Activated T-cell treated with anti-CD3 and anti-CD28 coated beads, Interleukin-2, amount 50 U/mL, for 72 hours (primary cell): ENCODE measurements around the gene NHEJ1. TPM values are rescaled to one million over a fixed set of nuclear protein-coding genes. Genes with fewer than 3 reads are reported as not detected.
"Not testable (repeated sequence)": the region's sequence is repeated elsewhere in the genome, so short reads cannot be mapped to it uniquely, and the experiment has no call there.

Source experiments
- ATAC-seq, 2 donors: fragments of 150-1000 bp; cut with Tn5 transposase; replicated peaks in 1 of 2; 2 replicates each; pipeline ENCODE4 v1.10.0; 2021; ENCODE audit warnings: moderate library complexity in 2 of 2, mild to moderate bottlenecking in 1 of 2
- DNase-seq, 2 donors: peaks; one replicate each; pipeline ENCODE4 v3.0.0; 2021 to 2022; ENCODE audit warnings: mixed read lengths in 1 of 2
- H3K27ac Mint-ChIP-seq: one replicate; pipeline ENCODE4 v1.8.0; 2022; ENCODE audit warnings: mild to moderate bottlenecking, moderate library complexity, mixed read lengths
- H3K27me3 Mint-ChIP-seq: one replicate; pipeline ENCODE4 v1.8.0; 2022; ENCODE audit warnings: low read depth, mixed read lengths
- H3K36me3 Mint-ChIP-seq, 2 donors: one replicate each; pipeline ENCODE4 v1.8.0; 2022; ENCODE audit warnings: mixed read lengths in 2 of 2, mild to moderate bottlenecking in 1 of 2; ENCODE audit not compliant: insufficient read depth in 2 of 2
- H3K4me1 Mint-ChIP-seq: one replicate; pipeline ENCODE4 v1.8.0; 2022; ENCODE audit warnings: low read depth, mixed read lengths
- H3K4me3 Mint-ChIP-seq, 2 donors: one replicate each; pipeline ENCODE4 v1.8.0; 2022; ENCODE audit warnings: mild to moderate bottlenecking in 2 of 2, mixed read lengths in 2 of 2, moderate library complexity in 2 of 2
- H3K9me3 Mint-ChIP-seq, 2 donors: one replicate each; pipeline ENCODE4 v1.8.0; 2022; ENCODE audit warnings: mixed read lengths in 2 of 2
- total RNA-seq, 2 donors: library from RNA; stranded (reverse); gene quantifications; one replicate each; pipeline ENCODE4 v1.2.3, GENCODE V29; 2022

NHEJ1 gene
- total RNA-seq, result 10 to 100 TPM; 19.8 to 21.1 TPM

- peaks cover 19% of the 10 kb centered on the region for H3K4me1 Mint-ChIP-seq
- DNase-seq, result peak; percentile 95 to 96
- H3K36me3 Mint-ChIP-seq, result peaks cover 4% of the 10 kb centered on the region in 2 donors
- H3K27me3 Mint-ChIP-seq, result no peaks in the 10 kb centered on the region
- peak within 1 kb of the TSS; percentile 85 to 87 for H3K4me3 Mint-ChIP-seq
- peak; percentile 87 to 88 for ATAC-seq
- peak within 1 kb of the TSS; percentile 90 for H3K27ac Mint-ChIP-seq
- no peaks in the 10 kb centered on the region for H3K9me3 Mint-ChIP-seq
These were observed at the start of gene NHEJ1 for GRCh38 chr2:219160186-219161017. NHEJ1 (minus strand) TSS chr2:219160815; CDS start chr2:219158362, 2,453 bp downstream.

- H3K4me1 Mint-ChIP-seq, result peaks cover 52% of the 10 kb centered on the region
- H3K9me3 Mint-ChIP-seq, result peaks cover 0 to under 1% of the 10 kb centered on the region in 2 donors
- peaks cover 3 to 4% of the 10 kb centered on the region in 2 donors for H3K36me3 Mint-ChIP-seq
- H3K27ac Mint-ChIP-seq, result peak overlapping the region; percentile 74
- no peaks in the 10 kb centered on the region for H3K27me3 Mint-ChIP-seq
- H3K4me3 Mint-ChIP-seq, result no peak overlapping the region
- no peak for DNase-seq
- ATAC-seq, result no peak
These were observed 48.9 kb upstream of the NHEJ1 start for GRCh38 chr2:219209236-219210195.

- peaks cover 0 to 3% of the 10 kb centered on the region in 2 donors for H3K9me3 Mint-ChIP-seq
- no peak for ATAC-seq
- H3K27ac Mint-ChIP-seq, result peak overlapping the region; percentile 9
- peaks cover 1 to 7% of the 10 kb centered on the region in 2 donors for H3K36me3 Mint-ChIP-seq
- DNase-seq, result no peak
- peak overlapping the region; percentile 79 to 83 for H3K4me3 Mint-ChIP-seq
- H3K27me3 Mint-ChIP-seq, result no peaks in the 10 kb centered on the region
- H3K4me1 Mint-ChIP-seq, result peaks cover 52% of the 10 kb centered on the region
These were observed 47.5 kb upstream of the NHEJ1 start for GRCh38 chr2:219207884-219208740.

- Mint-ChIP-seq H3K9me3 (peaks cover 0 to 3% of the 10 kb centered on the region in 2 donors), H3K27me3 (no peaks in the 10 kb centered on the region), H3K27ac (peak overlapping the region; percentile 54), H3K4me3 (peak overlapping the region; percentile 79 to 83), H3K36me3 (peaks cover 1 to 7% of the 10 kb centered on the region in 2 donors), H3K4me1 (peaks cover 50% of the 10 kb centered on the region)
- ATAC-seq (no peak), DNase-seq (no peak)
These were observed 46.7 kb upstream of the NHEJ1 start for GRCh38 chr2:219207134-219207883.

- Mint-ChIP-seq H3K9me3 (peaks cover 0 to 3% of the 10 kb centered on the region in 2 donors), H3K27ac (peak within 1 kb of the TSS; percentile 69), H3K27me3 (no peaks in the 10 kb centered on the region), H3K4me3 (peak within 1 kb of the TSS; percentile 79 to 83), H3K4me1 (peaks cover 42% of the 10 kb centered on the region), H3K36me3 (peaks cover 1 to 7% of the 10 kb centered on the region in 2 donors)
- peak; percentile 97 for ATAC-seq
- DNase-seq, result peak; percentile 96 to 98
These were observed 45.9 kb upstream of the NHEJ1 start, which contains the start of gene ZFAND2B for GRCh38 chr2:219206328-219207133. ZFAND2B (plus strand) TSS chr2:219206782; CDS start chr2:219206988, 206 bp downstream.

GRCh38 chr2:219205981-219206327 lies 45.3 kb upstream of the NHEJ1 start:
- ATAC-seq (no peak), DNase-seq (no peak)
- Mint-ChIP-seq H3K9me3 (peaks cover 0 to 3% of the 10 kb centered on the region in 2 donors), H3K36me3 (peaks cover 1 to 7% of the 10 kb centered on the region in 2 donors), H3K27me3 (no peaks in the 10 kb centered on the region), H3K4me1 (peaks cover 36% of the 10 kb centered on the region), H3K4me3 (peak overlapping the region; percentile 79 to 83), H3K27ac (peak overlapping the region; percentile 69)

- Mint-ChIP-seq H3K9me3 (peaks cover 0 to 3% of the 10 kb centered on the region in 2 donors), H3K27me3 (no peaks in the 10 kb centered on the region), H3K4me1 (peaks cover 35% of the 10 kb centered on the region), H3K36me3 (peaks cover 1 to 6% of the 10 kb centered on the region in 2 donors), H3K27ac (no peak overlapping the region), H3K4me3 (peak overlapping the region; percentile 16 to 79)
- DNase-seq (no peak), ATAC-seq (no peak)
These were observed 44.5 kb upstream of the NHEJ1 start for GRCh38 chr2:219205165-219205538.

- no peak for ATAC-seq
- Mint-ChIP-seq H3K9me3 (peaks cover 0 to 3% of the 10 kb centered on the region in 2 donors), H3K4me3 (no peak overlapping the region), H3K4me1 (peaks cover 32% of the 10 kb centered on the region), H3K27me3 (no peaks in the 10 kb centered on the region), H3K27ac (no peak overlapping the region), H3K36me3 (peaks cover 1 to 6% of the 10 kb centered on the region in 2 donors)
- no peak for DNase-seq
These were observed 44.0 kb upstream of the NHEJ1 start for GRCh38 chr2:219204425-219205164.

GRCh38 chr2:219201331-219201730 lies 40.7 kb upstream of the NHEJ1 start:
- DNase-seq, H3K4me3 Mint-ChIP-seq, H3K27ac Mint-ChIP-seq: not testable (repeated sequence)

GRCh38 chr2:219200502-219201326 lies 40.1 kb upstream of the NHEJ1 start:
- peaks cover 25% of the 10 kb centered on the region for H3K4me1 Mint-ChIP-seq
- H3K9me3 Mint-ChIP-seq, ATAC-seq, H3K36me3 Mint-ChIP-seq, H3K27me3 Mint-ChIP-seq: not testable (repeated sequence)
- H3K4me3 Mint-ChIP-seq, result peak overlapping the region; percentile 78 to 82
- peak; percentile 36 to 42 for DNase-seq
- H3K27ac Mint-ChIP-seq, result peak overlapping the region; percentile 11

More at GRCh38 chr2:219201331-219201730, 40.7 kb upstream of the NHEJ1 start:
- H3K27me3 Mint-ChIP-seq, H3K36me3 Mint-ChIP-seq, ATAC-seq, H3K9me3 Mint-ChIP-seq: not testable (repeated sequence)
- peaks cover 25% of the 10 kb centered on the region for H3K4me1 Mint-ChIP-seq
